GM12878 (cell line): Measurements from ENCODE around the gene LRRC70.

ENCODE experiments used
- KDM1A ChIP-seq: fragments of 200-600 bp; sonication (generic); IDR thresholded peaks from 2 replicates; pipeline ENCODE4 v1.6.1; 2016; ENCODE audit warnings: borderline replicate concordance
- RFX5 ChIP-seq: IDR thresholded peaks from 2 replicates; pipeline ENCODE4 v1.6.1; 2011; ENCODE audit warnings: low read depth, low read length, improper control_type of control experiment
- TF ChIP-seq, protein P1 (sequence below), 3 experiments: IDR thresholded peaks in 2 of 3; conservative IDR thresholded peaks in 1 of 3; 2 replicates each; pipeline ENCODE4 v1.5.1; 2011; ENCODE audit warnings: low read depth in 3 of 3, low read length in 3 of 3, mild to moderate bottlenecking in 3 of 3, control low read depth in 2 of 3, moderate library complexity in 2 of 3, inconsistent platforms in 1 of 3, mixed read lengths in 1 of 3; ENCODE audit not compliant: control insufficient read depth in 2 of 3, insufficient read depth in 1 of 3; ENCODE audit errors: extremely low read depth in 1 of 3

DNA sequence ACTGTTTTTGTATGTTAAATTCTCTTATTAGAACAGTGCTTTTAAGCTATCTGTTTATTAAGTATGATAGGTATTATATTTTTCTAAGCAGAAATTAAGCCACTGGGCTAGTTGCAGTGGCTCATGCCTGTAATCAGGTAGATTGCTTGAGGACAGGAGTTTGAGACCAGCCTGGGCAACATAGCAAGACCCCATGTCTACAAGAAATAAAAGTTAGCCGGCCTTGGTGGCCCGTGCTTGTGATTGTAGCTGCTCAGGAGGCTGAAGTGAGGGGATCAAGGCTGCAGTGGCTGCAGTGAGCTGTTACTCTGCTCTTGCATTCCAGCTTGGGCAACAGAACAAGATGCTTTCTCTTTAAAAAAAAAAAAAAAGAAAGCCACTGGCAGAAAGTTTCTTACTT lies 45.0 kb upstream of the LRRC70 start:
- TF ChIP-seq RFX5, result no peak
- no peak for TF ChIP-seq KDM1A
- TF ChIP-seq, protein P1, sequence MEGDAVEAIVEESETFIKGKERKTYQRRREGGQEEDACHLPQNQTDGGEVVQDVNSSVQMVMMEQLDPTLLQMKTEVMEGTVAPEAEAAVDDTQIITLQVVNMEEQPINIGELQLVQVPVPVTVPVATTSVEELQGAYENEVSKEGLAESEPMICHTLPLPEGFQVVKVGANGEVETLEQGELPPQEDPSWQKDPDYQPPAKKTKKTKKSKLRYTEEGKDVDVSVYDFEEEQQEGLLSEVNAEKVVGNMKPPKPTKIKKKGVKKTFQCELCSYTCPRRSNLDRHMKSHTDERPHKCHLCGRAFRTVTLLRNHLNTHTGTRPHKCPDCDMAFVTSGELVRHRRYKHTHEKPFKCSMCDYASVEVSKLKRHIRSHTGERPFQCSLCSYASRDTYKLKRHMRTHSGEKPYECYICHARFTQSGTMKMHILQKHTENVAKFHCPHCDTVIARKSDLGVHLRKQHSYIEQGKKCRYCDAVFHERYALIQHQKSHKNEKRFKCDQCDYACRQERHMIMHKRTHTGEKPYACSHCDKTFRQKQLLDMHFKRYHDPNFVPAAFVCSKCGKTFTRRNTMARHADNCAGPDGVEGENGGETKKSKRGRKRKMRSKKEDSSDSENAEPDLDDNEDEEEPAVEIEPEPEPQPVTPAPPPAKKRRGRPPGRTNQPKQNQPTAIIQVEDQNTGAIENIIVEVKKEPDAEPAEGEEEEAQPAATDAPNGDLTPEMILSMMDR (IDR thresholded peaks at IDR 0.05 in 2 of 3, conservative IDR thresholded peaks at IDR 0.05 in 1 of 3; ENCODE audit: control insufficient read depth in 2 of 3, extremely low read depth in 1 of 3, insufficient read depth in 1 of 3, low read depth in 3 of 3, low read length in 3 of 3), result no peak
